B cell (primary cell): ENCODE measurements around the gene PHKA2. TPM values are rescaled to one million over a fixed set of nuclear protein-coding genes. Genes with fewer than 3 reads are reported as not detected.
A peak's percentile ranks its signal among the peaks of the same experiment; 100 is the strongest.
"Not testable (repeated sequence)": the region's sequence is repeated elsewhere in the genome, so short reads cannot be mapped to it uniquely, and the experiment has no call there.

Experiments
- ATAC-seq: fragments of 200-7000 bp; cut with Tn5 transposase; one replicate; pipeline ENCODE4 v1.10.0; 2021; ENCODE audit warnings: low read depth, mild to moderate bottlenecking, moderate number of reproducible peaks, moderate library complexity
- CTCF ChIA-PET: fragments of 350-600 bp; sonication (Branson Sonifier 250); formaldehyde crosslinking; loops from one replicate; lab custom pipeline; 2021; ENCODE audit warnings: antibody characterized with exemption, inconsistent platforms; lab: Charles Lee
- POLR2A ChIA-PET: fragments of 350-600 bp; sonication (Branson Sonifier 250); formaldehyde crosslinking; loops from one replicate; lab custom pipeline; 2021; ENCODE audit warnings: antibody characterized with exemption; lab: Charles Lee
- DNase-seq: peaks from one replicate; pipeline ENCODE4 v3.0.0; 2013
- H2AFZ ChIP-seq: 2 replicates; pipeline ENCODE4 v1.6.1; 2012; ENCODE audit warnings: mild to moderate bottlenecking, low read depth, low read length; ENCODE audit not compliant: insufficient read depth, poor library complexity, severe bottlenecking
- H3K27ac ChIP-seq, 2 donors: 1 replicate in 1 of 2; 2 replicates in 1 of 2; pipeline ENCODE4 v1.5.1; 2012 to 2013; ENCODE audit warnings: low read length in 2 of 2, mild to moderate bottlenecking in 2 of 2, moderate library complexity in 1 of 2
- H3K27me3 ChIP-seq, 4 experiments: fragments of 200-600 bp in 1 of 4; sonication (generic) in 1 of 4; replicated peaks in 1 of 4; 1 replicate in 2 of 4; 2 replicates in 2 of 4; pipeline versions ENCODE4 v1.6.1 to v1.7.0; 2013 to 2016; ENCODE audit warnings: low read length in 3 of 4, mild to moderate bottlenecking in 2 of 4, mixed read lengths in 1 of 4, moderate library complexity in 1 of 4; ENCODE audit not compliant: insufficient read depth in 4 of 4, control insufficient read depth in 3 of 4; ENCODE audit errors: control extremely low read depth in 1 of 4
- H3K36me3 ChIP-seq, 2 experiments: replicated peaks in 1 of 2; 1 replicate in 1 of 2; 2 replicates in 1 of 2; pipeline versions ENCODE4 v1.6.1 to v1.7.1; 2013; ENCODE audit warnings: low read length in 1 of 2; ENCODE audit not compliant: insufficient read depth in 2 of 2, control insufficient read depth in 1 of 2; ENCODE audit errors: control extremely low read depth in 1 of 2, extremely low read depth in 1 of 2
- H3K4me1 ChIP-seq, 2 donors: fragments of 200-600 bp in 1 of 2; sonication (generic) in 1 of 2; 1 replicate in 1 of 2; 2 replicates in 1 of 2; pipeline versions ENCODE4 v1.5.1 to v1.6.1; 2013 to 2017; ENCODE audit warnings: low read length in 2 of 2; ENCODE audit not compliant: control insufficient read depth in 2 of 2, insufficient read depth in 2 of 2
- H3K4me2 ChIP-seq: replicated peaks from 2 replicates; pipeline ENCODE3; 2012; ENCODE audit warnings: mild to moderate bottlenecking, low read depth, low read length; ENCODE audit not compliant: poor library complexity, severe bottlenecking
- H3K4me3 ChIP-seq, 5 experiments: fragments of 200-600 bp in 1 of 5; sonication (generic) in 1 of 5; 1 replicate in 3 of 5; 2 replicates in 2 of 5; pipeline versions ENCODE4 v1.5.1 to v1.7.0; 2011 to 2016; ENCODE audit warnings: low read length in 4 of 5, mild to moderate bottlenecking in 4 of 5, low read depth in 2 of 5, control low read depth in 1 of 5, moderate library complexity in 1 of 5; ENCODE audit not compliant: insufficient read depth in 1 of 5; ENCODE audit errors: control extremely low read depth in 1 of 5, extremely low read depth in 1 of 5
- H3K79me2 ChIP-seq: fragments of 200-600 bp; sonication (generic); one replicate; pipeline ENCODE4 v1.6.0; 2016; ENCODE audit warnings: low read length; ENCODE audit not compliant: control insufficient read depth, insufficient read depth
- H3K9ac ChIP-seq: fragments of 200-600 bp; sonication (generic); 2 replicates; pipeline ENCODE4 v1.6.1; 2017; ENCODE audit warnings: mild to moderate bottlenecking, low read length, moderate library complexity
- H3K9me3 ChIP-seq, 3 donors: one replicate each; pipeline versions ENCODE4 v1.6.1 to v1.7.1; 2013; ENCODE audit warnings: low read length in 2 of 3; ENCODE audit not compliant: control insufficient read depth in 2 of 3, insufficient read depth in 1 of 3; ENCODE audit errors: control extremely low read depth in 1 of 3
- H4K20me1 ChIP-seq: 2 replicates; pipeline ENCODE4 v1.6.0; 2012; ENCODE audit warnings: mild to moderate bottlenecking, low read length; ENCODE audit not compliant: insufficient read depth, control insufficient read depth, poor library complexity, severe bottlenecking
- H3K27ac Mint-ChIP-seq: one replicate; pipeline ENCODE4 v1.8.0; 2021; ENCODE audit warnings: mixed read lengths
- H3K27me3 Mint-ChIP-seq: one replicate; pipeline ENCODE4 v1.8.0; 2021; ENCODE audit warnings: mixed read lengths
- H3K4me1 Mint-ChIP-seq: one replicate; pipeline ENCODE4 v1.8.0; 2021; ENCODE audit warnings: mixed read lengths
- H3K4me3 Mint-ChIP-seq: one replicate; pipeline ENCODE4 v1.8.0; 2021; ENCODE audit warnings: mixed read lengths
- H3K9me3 Mint-ChIP-seq: one replicate; pipeline ENCODE4 v1.8.0; 2022; ENCODE audit warnings: mixed read lengths; ENCODE audit not compliant: insufficient read depth
- CTCF ChIP-seq: fragments of 200-600 bp; IDR thresholded peaks from one replicate; pipeline ENCODE4 v1.8.0; 2022; ENCODE audit warnings: antibody characterized with exemption, mild to moderate bottlenecking
- EZH2 ChIP-seq: IDR thresholded peaks from 2 replicates; pipeline ENCODE4 v1.6.1; 2012; ENCODE audit warnings: borderline replicate concordance, low read depth, mild to moderate bottlenecking, moderate library complexity, low read length; ENCODE audit not compliant: insufficient read depth, poor library complexity, severe bottlenecking
- WGBS: methylation state at CpG from one replicate; pipeline ENCODE4 v1.1.5; 2013; ENCODE audit warnings: missing lambda C conversion rate; ENCODE audit not compliant: insufficient coverage; 5-methylcytosine and 5-hydroxymethylcytosine counted together
- intact Hi-C: fragments of 100-400 bp; cut with micrococcal nuclease; formaldehyde crosslinking; loops from one replicate; pipeline ENCODE4 v1.10.0; 2022
- polyA plus RNA-seq: library from polyadenylated mRNA; depleted of rRNA; stranded (reverse); fragments of >200 nt; gene quantifications from 2 replicates; pipeline ENCODE4 v1.2.3, GENCODE V29; 2012
- total RNA-seq, 2 donors: library from RNA; stranded (reverse); fragments of 120-200 nt in 1 of 2; gene quantifications; 1 replicate in 1 of 2; 2 replicates in 1 of 2; pipeline versions ENCODE4 v1.2.3 to v1.2.4, GENCODE V29; 2013 to 2022

The PHKA2 gene
- total and polyA plus RNA-seq, 2 donors (not counting 1 experiment from before 2014, with no cell fraction given): 54.6 to 60.6 TPM

GRCh38 chrX:18856645-18856997 is 127.3 kb downstream of the PHKA2 start:
- no CpG with 5 or more reads among the region's 1 CpG for WGBS
- no peak for ATAC-seq
- Mint-ChIP-seq H3K4me1 (peaks cover 9% of the 10 kb centered on the region), H3K27ac (no peak overlapping the region), H3K4me3 (no peak overlapping the region), H3K27me3 (no peaks in the 10 kb centered on the region), H3K9me3 (no peaks in the 10 kb centered on the region)
- no peak overlapping the region for H2AFZ ChIP-seq
- no peaks in the 10 kb centered on the region for H3K27me3 ChIP-seq
- DNase-seq: no peak
- no peak for TF ChIP-seq CTCF
- no peak for TF ChIP-seq EZH2
- CTCF ChIA-PET: no interaction called here
- H3K9me3 ChIP-seq: no peaks in the 10 kb centered on the region
- no peaks in the 10 kb centered on the region for H3K36me3 ChIP-seq
- H3K9ac ChIP-seq: no peak overlapping the region
- H3K4me3 ChIP-seq: no peak overlapping the region
- H3K79me2 ChIP-seq: no peaks in the 10 kb centered on the region
- peaks cover 0 to 5% of the 10 kb centered on the region in 2 donors for H3K4me1 ChIP-seq
- intact Hi-C loops: no loop called here
- POLR2A ChIA-PET: no interaction called here
- H3K27ac ChIP-seq: no peak overlapping the region
- H4K20me1 ChIP-seq: no peaks in the 10 kb centered on the region
- peak overlapping the region; percentile 20 for H3K4me2 ChIP-seq

DNA sequence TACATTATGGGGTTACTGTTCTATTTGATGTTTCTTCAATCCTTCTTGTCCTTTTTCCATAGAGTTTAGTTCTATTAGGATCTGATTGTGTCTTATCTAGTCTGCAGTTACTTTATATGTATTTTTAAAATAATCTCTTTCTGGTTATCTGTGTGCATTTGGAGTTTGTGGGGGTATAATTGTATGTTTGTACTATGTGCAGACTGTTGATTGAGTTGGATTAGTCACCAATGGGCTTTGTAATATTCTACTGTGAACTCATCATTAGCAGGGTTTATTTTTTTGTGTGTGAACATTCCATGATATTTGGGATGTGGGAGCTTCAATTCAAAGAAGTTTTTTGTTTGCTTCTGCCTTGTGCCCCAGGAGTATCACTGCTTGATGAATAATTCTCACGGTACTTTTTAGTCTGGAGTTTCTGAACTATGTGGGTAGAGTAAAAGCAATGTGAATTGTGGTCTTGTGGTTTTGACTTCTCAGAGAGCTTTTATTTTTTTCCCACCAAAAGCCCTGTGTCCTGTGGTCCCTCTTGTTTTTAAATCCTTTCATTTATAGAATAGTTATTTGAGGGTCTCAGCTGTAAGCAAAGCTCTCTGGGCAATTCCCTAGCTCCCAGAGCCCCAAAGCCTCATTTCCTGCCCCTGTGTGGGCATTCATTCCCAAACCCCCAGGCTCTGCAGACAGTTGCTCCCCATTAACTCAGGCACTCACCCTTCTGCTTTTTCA is 127.8 kb downstream of the PHKA2 start:
- ATAC-seq: no peak
- WGBS: no CpG with 5 or more reads among the region's 1 CpG
- no peak for DNase-seq
- Histone ChIP-seq H3K4me3 (no peak overlapping the region), H3K27me3 (no peaks in the 10 kb centered on the region), H2AFZ (no peak overlapping the region), H4K20me1 (no peaks in the 10 kb centered on the region), H3K27ac (no peak overlapping the region), H3K79me2 (no peaks in the 10 kb centered on the region), H3K4me2 (peak overlapping the region; percentile 20), H3K4me1 (peaks cover 0 to 5% of the 10 kb centered on the region in 2 donors), H3K9ac (no peak overlapping the region), H3K9me3 (no peaks in the 10 kb centered on the region), H3K36me3 (no peaks in the 10 kb centered on the region)
- intact Hi-C loops: no loop called here
- Mint-ChIP-seq H3K4me3 (no peak overlapping the region), H3K4me1 (peaks cover 9% of the 10 kb centered on the region), H3K9me3 (no peaks in the 10 kb centered on the region), H3K27me3 (no peaks in the 10 kb centered on the region), H3K27ac (no peak overlapping the region)
- ChIA-PET POLR2A (no interaction called here), CTCF (no interaction called here)
- TF ChIP-seq CTCF (no peak), EZH2 (no peak)

- H3K79me2 ChIP-seq, ATAC-seq, H3K4me2 ChIP-seq, H3K9me3 ChIP-seq, H3K27me3 Mint-ChIP-seq, H3K9ac ChIP-seq, H3K4me1 ChIP-seq, POLR2A ChIA-PET, DNase-seq, intact Hi-C loops, H2AFZ ChIP-seq, CTCF ChIA-PET, H3K27me3 ChIP-seq, H3K27ac ChIP-seq, H3K27ac Mint-ChIP-seq, H3K4me1 Mint-ChIP-seq, H3K4me3 Mint-ChIP-seq, H3K9me3 Mint-ChIP-seq, H3K36me3 ChIP-seq, H3K4me3 ChIP-seq, H4K20me1 ChIP-seq: not testable (repeated sequence)
- WGBS: no CpG with 5 or more reads among the region's 3 CpGs
Measured at GRCh38 chrX:18847901-18848300, 136.0 kb downstream of the PHKA2 start.
